Mesenchymal stem cell (in vitro differentiated cells and primary cell): ENCODE data around the gene RAP1GAP.
A peak's percentile ranks its signal among the peaks of the same experiment; 100 is the strongest.

ENCODE experiments used
- DNase-seq: peaks from one replicate; pipeline ENCODE4 v3.0.0-alpha.2; 2013
- H2AFZ ChIP-seq: one replicate; pipeline ENCODE4 v1.6.1; 2013; ENCODE audit warnings: low read depth, mild to moderate bottlenecking, control low read depth, inconsistent platforms, low read length, moderate library complexity
- H2AK5ac ChIP-seq: 2 replicates; pipeline ENCODE4 v1.6.1; 2013; ENCODE audit warnings: low read length, moderate library complexity, mild to moderate bottlenecking, inconsistent platforms; ENCODE audit not compliant: severe bottlenecking
- H2BK120ac ChIP-seq: one replicate; pipeline ENCODE4 v1.6.1; 2013; ENCODE audit warnings: low read depth, mild to moderate bottlenecking, inconsistent platforms, low read length, moderate library complexity
- H2BK12ac ChIP-seq, 2 experiments: one replicate each; pipeline ENCODE4 v1.6.1; 2013; ENCODE audit warnings: inconsistent platforms in 2 of 2, low read length in 2 of 2, mild to moderate bottlenecking in 2 of 2, moderate library complexity in 2 of 2, control low read depth in 1 of 2
- H2BK15ac ChIP-seq: one replicate; pipeline ENCODE4 v1.6.1; 2013; ENCODE audit warnings: mild to moderate bottlenecking, low read depth, inconsistent platforms; ENCODE audit not compliant: poor library complexity, severe bottlenecking
- H2BK5ac ChIP-seq: 2 replicates; pipeline ENCODE4 v1.6.1; 2013; ENCODE audit warnings: low read depth, mild to moderate bottlenecking, low read length, control low read depth, inconsistent platforms; ENCODE audit not compliant: poor library complexity, severe bottlenecking
- H3K14ac ChIP-seq, 2 experiments: one replicate each; pipeline ENCODE4 v1.6.1; 2013; ENCODE audit warnings: inconsistent platforms in 2 of 2, low read length in 2 of 2, control low read depth in 1 of 2, mild to moderate bottlenecking in 1 of 2, moderate library complexity in 1 of 2
- H3K18ac ChIP-seq, 2 experiments: one replicate each; pipeline ENCODE4 v1.6.1; 2013; ENCODE audit warnings: inconsistent platforms in 2 of 2, low read length in 2 of 2, control low read depth in 1 of 2, low read depth in 1 of 2, mild to moderate bottlenecking in 1 of 2
- H3K23ac ChIP-seq, 2 experiments: one replicate each; pipeline ENCODE4 v1.6.1; 2013; ENCODE audit warnings: inconsistent platforms in 2 of 2, low read length in 2 of 2, mild to moderate bottlenecking in 2 of 2, moderate library complexity in 2 of 2, control low read depth in 1 of 2
- H3K27ac ChIP-seq: 2 replicates; pipeline ENCODE4 v1.5.1; 2013; ENCODE audit warnings: mild to moderate bottlenecking, moderate library complexity, low read length, control low read depth, inconsistent platforms; ENCODE audit not compliant: poor library complexity, severe bottlenecking
- H3K27me3 ChIP-seq, 2 experiments: 2 replicates each; pipeline versions ENCODE4 v1.6.1 to v1.7.0; 2013; ENCODE audit warnings: low read length in 2 of 2, mild to moderate bottlenecking in 2 of 2, moderate library complexity in 2 of 2, control low read depth in 1 of 2, inconsistent platforms in 1 of 2; ENCODE audit not compliant: control insufficient read depth in 1 of 2, insufficient read depth in 1 of 2
- H3K36me3 ChIP-seq, 2 experiments: 2 replicates each; pipeline versions ENCODE4 v1.6.1 to v1.7.0; 2013; ENCODE audit warnings: low read length in 2 of 2, control low read depth in 1 of 2, inconsistent platforms in 1 of 2, low read depth in 1 of 2, mild to moderate bottlenecking in 1 of 2; ENCODE audit not compliant: insufficient read depth in 2 of 2, control insufficient read depth in 1 of 2
- H3K4ac ChIP-seq, 2 experiments: one replicate each; pipeline ENCODE4 v1.6.1; 2013; ENCODE audit warnings: inconsistent platforms in 2 of 2, low read length in 2 of 2, mild to moderate bottlenecking in 2 of 2, moderate library complexity in 2 of 2, control low read depth in 1 of 2, low read depth in 1 of 2
- H3K4me1 ChIP-seq: 2 replicates; pipeline ENCODE4 v1.6.1; 2013; ENCODE audit warnings: low read depth, low read length, control low read depth; ENCODE audit not compliant: control insufficient read depth, insufficient read depth
- H3K4me2 ChIP-seq: 2 replicates; pipeline ENCODE4 v1.6.1; 2013; ENCODE audit warnings: low read length, mild to moderate bottlenecking, inconsistent platforms; ENCODE audit not compliant: poor library complexity, severe bottlenecking
- H3K4me3 ChIP-seq, 2 experiments: 2 replicates each; pipeline versions ENCODE4 v1.5.1 to v1.7.0; 2013; ENCODE audit warnings: low read length in 2 of 2, mild to moderate bottlenecking in 2 of 2, control low read depth in 1 of 2, low read depth in 1 of 2; ENCODE audit not compliant: insufficient read depth in 1 of 2
- H3K79me1 ChIP-seq: replicated peaks from 2 replicates; pipeline ENCODE4 v1.6.1; 2013; ENCODE audit warnings: mild to moderate bottlenecking, control low read depth, low read length, inconsistent platforms; ENCODE audit not compliant: poor library complexity, severe bottlenecking
- H3K9ac ChIP-seq: 2 replicates; pipeline ENCODE4 v1.7.0; 2013; ENCODE audit warnings: mild to moderate bottlenecking, low read length, moderate library complexity
- H3K9me3 ChIP-seq: 2 replicates; pipeline ENCODE4 v1.7.0; 2013; ENCODE audit warnings: mild to moderate bottlenecking, low read length; ENCODE audit not compliant: control insufficient read depth
- H4K8ac ChIP-seq: one replicate; pipeline ENCODE4 v1.6.1; 2013; ENCODE audit warnings: inconsistent platforms, mild to moderate bottlenecking, low read length, moderate library complexity
- H4K91ac ChIP-seq: one replicate; pipeline ENCODE4 v1.6.1; 2013; ENCODE audit warnings: mild to moderate bottlenecking, low read length, inconsistent platforms
- WGBS: methylation state at CpG from one replicate; pipeline ENCODE4 v1.1.7; 2013; ENCODE audit warnings: mixed read lengths; 5-methylcytosine and 5-hydroxymethylcytosine counted together

Gene RAP1GAP

DNA sequence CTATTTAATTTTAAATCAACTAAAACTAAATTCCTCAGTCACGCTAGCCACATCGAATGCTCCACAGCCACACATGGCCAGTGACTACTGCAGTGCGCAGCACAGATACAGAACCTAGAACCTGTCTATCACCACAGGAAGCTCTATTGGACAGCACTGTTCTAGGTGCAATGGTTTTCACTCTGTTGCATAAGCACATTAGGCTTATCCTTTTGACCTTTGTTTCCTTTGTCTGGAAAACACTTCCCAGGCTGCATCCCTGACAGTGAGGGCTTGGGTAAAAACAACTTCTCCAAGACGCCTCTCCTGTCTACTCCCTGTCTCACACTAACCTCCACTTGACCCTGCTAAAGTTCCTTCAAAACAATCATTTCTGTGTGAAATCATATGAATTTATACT is 33.6 kb upstream of the RAP1GAP start:
- no peak overlapping the region for H3K4ac ChIP-seq
- H2BK15ac ChIP-seq: no peak overlapping the region
- H3K27ac ChIP-seq: no peak overlapping the region
- no peak overlapping the region for H4K8ac ChIP-seq
- H2BK120ac ChIP-seq: no peak overlapping the region
- no peak overlapping the region for H3K18ac ChIP-seq
- no peak overlapping the region for H3K4me2 ChIP-seq
- WGBS: 96% methylated on average over 4 of the region's 4 CpGs
- H2BK12ac ChIP-seq: no peak overlapping the region
- H3K36me3 ChIP-seq: peaks cover 15 to 79% of the 10 kb centered on the region in 2 experiments
- H3K4me1 ChIP-seq: peaks cover 3% of the 10 kb centered on the region
- no peak overlapping the region for H2AFZ ChIP-seq
- peaks cover 25% of the 10 kb centered on the region for H3K79me1 ChIP-seq
- no peak overlapping the region for H3K14ac ChIP-seq
- H2BK5ac ChIP-seq: no peak overlapping the region
- no peaks in the 10 kb centered on the region for H3K9me3 ChIP-seq
- H3K27me3 ChIP-seq: no peaks in the 10 kb centered on the region
- peak overlapping the region; percentile 73 for H3K9ac ChIP-seq
- H4K91ac ChIP-seq: no peak overlapping the region
- H3K23ac ChIP-seq: no peak overlapping the region
- no peak overlapping the region for H2AK5ac ChIP-seq
- peak; percentile 10 for DNase-seq
- no peak overlapping the region for H3K4me3 ChIP-seq

DNA sequence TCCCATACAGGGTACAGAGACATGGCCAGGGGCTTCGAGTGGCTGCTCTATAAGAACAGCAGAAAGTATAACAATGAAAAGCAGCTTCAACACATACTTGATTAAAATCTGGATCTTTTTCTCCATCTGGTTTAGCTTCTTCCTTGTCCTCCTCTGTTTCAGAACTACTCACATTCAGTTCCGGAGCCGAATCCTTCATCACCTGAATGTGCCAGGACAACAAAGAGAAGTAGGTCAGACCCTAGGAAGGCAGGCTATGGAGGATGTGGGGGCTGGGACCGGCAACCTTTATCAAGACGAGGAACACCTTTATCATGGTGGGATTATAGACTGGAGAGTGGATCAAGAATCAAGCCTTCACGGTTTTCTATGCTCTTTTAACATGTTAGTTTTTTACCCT is 32.2 kb upstream of the RAP1GAP start:
- H3K4me3 ChIP-seq: no peak overlapping the region
- WGBS: 98% methylated on average over 5 of the region's 6 CpGs
- H3K79me1 ChIP-seq: peaks cover 25% of the 10 kb centered on the region

DNA sequence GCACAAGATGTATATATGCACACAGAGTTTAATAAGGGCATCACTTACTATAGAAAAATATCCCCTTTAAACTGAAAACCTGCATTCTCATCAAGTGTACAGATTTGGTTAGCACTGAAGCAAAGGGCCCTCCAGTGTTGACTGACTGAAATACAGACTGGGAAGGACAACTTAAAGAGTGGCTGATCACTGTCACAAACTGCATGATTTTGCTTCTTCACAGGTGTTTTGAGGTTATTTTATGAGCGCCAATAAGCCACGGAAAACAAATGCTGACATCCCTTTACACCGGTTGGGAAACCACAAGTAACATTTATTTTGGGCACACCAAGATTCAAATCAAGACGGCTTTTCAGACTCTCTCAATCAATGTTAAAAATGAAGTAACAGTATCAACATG is 30.9 kb upstream of the RAP1GAP start:
- DNase-seq: no peak
- Histone ChIP-seq H3K4ac (no peak overlapping the region), H2BK120ac (no peak overlapping the region), H2AK5ac (no peak overlapping the region), H3K23ac (no peak overlapping the region), H3K14ac (no peak overlapping the region), H3K36me3 (peaks cover 17 to 73% of the 10 kb centered on the region in 2 experiments), H3K18ac (no peak overlapping the region), H2AFZ (no peak overlapping the region), H3K27me3 (no peaks in the 10 kb centered on the region), H3K9ac (no peak overlapping the region), H3K79me1 (peaks cover 26% of the 10 kb centered on the region), H4K91ac (no peak overlapping the region), H2BK12ac (no peak overlapping the region), H4K8ac (no peak overlapping the region), H3K9me3 (no peaks in the 10 kb centered on the region), H3K4me3 (no peak overlapping the region), H3K4me1 (peaks cover 1% of the 10 kb centered on the region), H2BK15ac (no peak overlapping the region), H2BK5ac (no peak overlapping the region), H3K27ac (no peak overlapping the region), H3K4me2 (no peak overlapping the region)
- 96% methylated on average over 4 of the region's 4 CpGs for WGBS

More for the DNA sequence above, 32.2 kb upstream of the RAP1GAP start:
- Histone ChIP-seq H2BK12ac (no peak overlapping the region), H3K36me3 (peaks cover 17 to 75% of the 10 kb centered on the region in 2 experiments), H4K91ac (no peak overlapping the region), H3K18ac (no peak overlapping the region), H2AFZ (no peak overlapping the region), H2AK5ac (no peak overlapping the region), H3K9ac (no peak overlapping the region), H3K4ac (no peak overlapping the region), H3K27me3 (no peaks in the 10 kb centered on the region), H2BK120ac (no peak overlapping the region), H3K27ac (no peak overlapping the region), H4K8ac (no peak overlapping the region), H2BK15ac (no peak overlapping the region), H3K9me3 (no peaks in the 10 kb centered on the region), H2BK5ac (no peak overlapping the region), H3K4me2 (no peak overlapping the region), H3K14ac (no peak overlapping the region), H3K23ac (no peak overlapping the region), H3K4me1 (peaks cover under 1% of the 10 kb centered on the region)
- no peak for DNase-seq

DNA sequence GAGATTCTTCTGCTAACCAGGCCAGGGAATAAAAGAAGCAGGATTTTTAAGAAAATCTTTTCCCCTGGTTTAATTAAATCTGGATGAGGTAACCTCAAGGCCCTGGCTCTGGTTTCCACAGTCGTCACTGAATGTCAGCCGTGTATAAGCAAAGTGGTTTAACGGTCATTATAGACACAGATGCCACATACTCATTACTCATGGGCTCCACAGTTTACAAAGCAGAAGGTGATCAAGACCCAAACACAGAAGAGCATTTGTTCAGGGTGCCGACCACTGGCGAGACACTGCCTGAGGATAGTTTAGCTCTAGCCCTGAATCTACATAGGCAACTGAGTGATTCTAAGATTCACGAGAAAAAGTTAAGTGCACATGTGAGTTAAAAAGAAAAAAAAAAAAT is 27.8 kb upstream of the RAP1GAP start:
- Histone ChIP-seq H2AK5ac (no peak overlapping the region), H4K8ac (no peak overlapping the region), H3K18ac (no peak overlapping the region), H3K27ac (no peak overlapping the region), H2BK15ac (no peak overlapping the region), H3K27me3 (no peaks in the 10 kb centered on the region), H3K4me2 (no peak overlapping the region), H2BK5ac (no peak overlapping the region), H3K4ac (no peak overlapping the region), H3K23ac (no peak overlapping the region), H2BK12ac (no peak overlapping the region), H2BK120ac (no peak overlapping the region), H3K14ac (no peak overlapping the region), H3K9ac (no peak overlapping the region), H2AFZ (no peak overlapping the region), H3K36me3 (peaks cover 27 to 76% of the 10 kb centered on the region in 2 experiments), H3K9me3 (no peaks in the 10 kb centered on the region), H3K79me1 (peaks cover 34% of the 10 kb centered on the region), H3K4me1 (peaks cover 1% of the 10 kb centered on the region), H3K4me3 (no peak overlapping the region), H4K91ac (no peak overlapping the region)
- peak; percentile 13 for DNase-seq
- 90% methylated on average over 6 of the region's 6 CpGs for WGBS
